ENCODE measurements around the gene CFAP299. TPM values are rescaled to one million over a fixed set of nuclear protein-coding genes. Genes with fewer than 3 reads are reported as not detected.

Gene CFAP299
- total and polyA plus RNA-seq, 2 donors (not counting 3 experiments of a cell fraction or from before 2014, with no cell fraction given): not detected

DNA sequence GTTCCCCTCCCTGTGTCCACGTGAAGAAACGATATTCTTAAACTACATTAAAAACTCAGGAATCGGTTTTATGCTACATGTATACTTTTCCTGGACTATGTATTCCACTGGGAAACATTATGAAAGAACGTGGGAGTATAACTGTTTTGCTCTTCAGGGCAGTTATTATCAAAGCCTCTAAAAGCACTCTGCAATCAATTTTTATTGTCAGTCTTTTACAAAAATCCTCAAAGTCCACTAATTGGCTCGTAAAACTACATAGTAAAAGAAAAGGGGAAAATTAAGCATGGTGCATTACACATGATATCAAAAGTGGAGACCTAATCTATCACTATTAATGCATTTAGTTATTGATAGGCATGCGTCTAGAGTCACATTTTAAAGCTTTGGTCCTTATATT lies 11.4 kb upstream of the CFAP299 start:
- ChIA-PET CTCF (interaction anchor here (1.9 to 2.7 kb wide), 2 partner anchors 12 to 104 kb away, joined by 31 to 56 read pairs; partner anchors contain the start of gene CFAP299), POLR2A (no interaction called here)
- Histone ChIP-seq H3K9ac (replicated peaks; ENCODE audit: extremely low read depth, insufficient read depth, low read length) (no peak overlapping the region), H3K27ac (ENCODE audit: insufficient read depth, low read depth, low read length) (no peak overlapping the region), H3K4me2 (ENCODE audit: insufficient read depth, low read length) (no peak overlapping the region), H3K9me3 (replicated peaks; ENCODE audit: control insufficient read depth, insufficient read depth, low read length) (no peaks in the 10 kb centered on the region), H3K36me3 (ENCODE audit: control insufficient read depth in 2 of 2, extremely low read depth in 1 of 2, insufficient read depth in 2 of 2, low read length in 2 of 2) (no peaks in the 10 kb centered on the region), H3K9me1 (replicated peaks; ENCODE audit: control insufficient read depth, extremely low read depth, insufficient read depth, low read length) (no peaks in the 10 kb centered on the region), H3K79me2 (ENCODE audit: control insufficient read depth, insufficient read depth, low read length) (no peaks in the 10 kb centered on the region), H4K20me1 (replicated peaks; ENCODE audit: control insufficient read depth, extremely low read depth, insufficient read depth, low read length) (no peaks in the 10 kb centered on the region), H3K27me3 (ENCODE audit: control insufficient read depth in 2 of 2, insufficient read depth in 2 of 2, low read length in 2 of 2) (peaks cover 0 to 3% of the 10 kb centered on the region in 2 experiments), H2AFZ (ENCODE audit: low read depth, low read length) (no peak overlapping the region), H3K4me1 (ENCODE audit: control insufficient read depth, extremely low read depth, insufficient read depth, low read length) (no peaks in the 10 kb centered on the region), H3K4me3 (replicated peaks in 1 of 3; ENCODE audit: insufficient read depth in 1 of 3, low read depth in 1 of 3, low read length in 3 of 3) (no peak overlapping the region)
- dilution Hi-C loops (cut with MboI; ENCODE audit: extremely low pct_ligation_motif_present, low sequenced_read_pairs): no loop called here
- intact Hi-C loops (cut with micrococcal nuclease): loop anchor here (5.0 kb wide), 1 partner anchor 57 kb away; the partner anchor contains the start of gene FGF5
- FAIRE-seq (no peak), DNase-seq (ENCODE audit: low read depth, low spot score) (no peak)
- no TSS peak for BruUV-seq (replicated peaks)
- TF ChIP-seq, protein P1, sequence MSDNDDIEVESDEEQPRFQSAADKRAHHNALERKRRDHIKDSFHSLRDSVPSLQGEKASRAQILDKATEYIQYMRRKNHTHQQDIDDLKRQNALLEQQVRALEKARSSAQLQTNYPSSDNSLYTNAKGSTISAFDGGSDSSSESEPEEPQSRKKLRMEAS (IDR thresholded peaks at IDR 0.05; ENCODE audit: insufficient read depth, insufficient read length): no peak
- no peak for TF ChIP-seq GATA2 (IDR thresholded peaks at IDR 0.05; ENCODE audit: insufficient read depth, insufficient read length, low read depth, low read length)
- TF ChIP-seq POLR2AphosphoS5 (IDR thresholded peaks at IDR 0.05; ENCODE audit: insufficient read depth, low read depth, low read length): no peak
- TF ChIP-seq MYC (IDR thresholded peaks at IDR 0.05; ENCODE audit: low read depth, low read length): no peak
- TF ChIP-seq, protein P2, sequence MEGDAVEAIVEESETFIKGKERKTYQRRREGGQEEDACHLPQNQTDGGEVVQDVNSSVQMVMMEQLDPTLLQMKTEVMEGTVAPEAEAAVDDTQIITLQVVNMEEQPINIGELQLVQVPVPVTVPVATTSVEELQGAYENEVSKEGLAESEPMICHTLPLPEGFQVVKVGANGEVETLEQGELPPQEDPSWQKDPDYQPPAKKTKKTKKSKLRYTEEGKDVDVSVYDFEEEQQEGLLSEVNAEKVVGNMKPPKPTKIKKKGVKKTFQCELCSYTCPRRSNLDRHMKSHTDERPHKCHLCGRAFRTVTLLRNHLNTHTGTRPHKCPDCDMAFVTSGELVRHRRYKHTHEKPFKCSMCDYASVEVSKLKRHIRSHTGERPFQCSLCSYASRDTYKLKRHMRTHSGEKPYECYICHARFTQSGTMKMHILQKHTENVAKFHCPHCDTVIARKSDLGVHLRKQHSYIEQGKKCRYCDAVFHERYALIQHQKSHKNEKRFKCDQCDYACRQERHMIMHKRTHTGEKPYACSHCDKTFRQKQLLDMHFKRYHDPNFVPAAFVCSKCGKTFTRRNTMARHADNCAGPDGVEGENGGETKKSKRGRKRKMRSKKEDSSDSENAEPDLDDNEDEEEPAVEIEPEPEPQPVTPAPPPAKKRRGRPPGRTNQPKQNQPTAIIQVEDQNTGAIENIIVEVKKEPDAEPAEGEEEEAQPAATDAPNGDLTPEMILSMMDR (IDR thresholded peaks at IDR 0.05; ENCODE audit: extremely low read depth in 1 of 2, insufficient read depth in 1 of 2, low read depth in 1 of 2, low read length in 2 of 2): no peak
- no peak for TF ChIP-seq POLR2A (IDR thresholded peaks at IDR 0.05; ENCODE audit: low read depth, low read length)
- TF ChIP-seq FOS (IDR thresholded peaks at IDR 0.05; ENCODE audit: borderline replicate concordance, insufficient read depth, low read length): no peak
- TF ChIP-seq EZH2 (IDR thresholded peaks at IDR 0.05; ENCODE audit: borderline replicate concordance, low read depth, low read length, severe bottlenecking): no peak
- no peak for TF ChIP-seq JUN (IDR thresholded peaks at IDR 0.05; ENCODE audit: borderline replicate concordance, insufficient read depth, insufficient read length, low read depth)

Measured in endothelial cell of umbilical vein (primary cell).